PC-3 (cell line): ENCODE measurements around the gene DNM3. TPM values are rescaled to one million over a fixed set of nuclear protein-coding genes. Genes with fewer than 3 reads are reported as not detected.

Source experiments
- ATAC-seq: fragments of 200-7000 bp; cut with Tn5 transposase; 2 replicates; pipeline ENCODE4 v1.9.1; 2020; ENCODE audit warnings: mild to moderate bottlenecking, moderate library complexity
- BruUV-seq: library from RNA; stranded (reverse); fragments of 400-500 nt; replicated peaks from 2 replicates; lab custom pipeline; 2021; lab: Mats Ljungman, UMichigan
- CTCF ChIA-PET: fragments of 300-600 bp; sonication (Branson Sonifier 250); formaldehyde crosslinking; loops from one replicate; lab custom pipeline; 2022; ENCODE audit warnings: antibody characterized with exemption; lab: Charles Lee
- POLR2A ChIA-PET: fragments of 300-600 bp; sonication (Branson Sonifier 250); formaldehyde crosslinking; loops from one replicate; lab custom pipeline; 2022; ENCODE audit warnings: antibody characterized with exemption; ENCODE audit not compliant: unreplicated experiment; lab: Charles Lee
- DNase-seq: peaks from one replicate; pipeline ENCODE4 v3.0.0-alpha.2; 2015
- H2AFZ ChIP-seq: fragments of 300-600 bp; sonication (generic); 2 replicates; pipeline ENCODE4 v1.6.0; 2016; ENCODE audit warnings: antibody characterized with exemption, low read length
- H3F3A ChIP-seq: fragments of 300-600 bp; sonication (generic); one replicate; pipeline ENCODE4 v1.6.0; 2017; ENCODE audit warnings: antibody characterized with exemption, low read length, control low read depth, mild to moderate bottlenecking; ENCODE audit not compliant: unreplicated experiment
- H3K27ac ChIP-seq: fragments of 300-600 bp; sonication (generic); 2 replicates; pipeline ENCODE4 v1.5.1; 2016; ENCODE audit warnings: mild to moderate bottlenecking, low read length
- H3K27me3 ChIP-seq: fragments of 300-600 bp; sonication (generic); 2 replicates; pipeline ENCODE4 v1.6.1; 2016; ENCODE audit warnings: low read length, mixed read lengths
- H3K36me3 ChIP-seq: fragments of 300-600 bp; sonication (generic); 2 replicates; pipeline ENCODE4 v1.6.1; 2016; ENCODE audit warnings: low read depth, mixed run types, low read length, mixed read lengths
- H3K4me1 ChIP-seq: fragments of 300-600 bp; sonication (generic); 2 replicates; pipeline ENCODE4 v1.5.1; 2016; ENCODE audit warnings: low read length; ENCODE audit not compliant: insufficient read depth
- H3K4me2 ChIP-seq: fragments of 300-600 bp; sonication (generic); 2 replicates; pipeline ENCODE4 v1.6.0; 2016; ENCODE audit warnings: low read length
- H3K4me3 ChIP-seq: fragments of 300-600 bp; sonication (generic); 2 replicates; pipeline ENCODE4 v1.5.1; 2016; ENCODE audit warnings: mild to moderate bottlenecking, low read length, mixed read lengths
- H3K79me2 ChIP-seq: fragments of 300-600 bp; sonication (generic); 2 replicates; pipeline ENCODE4 v1.6.1; 2017; ENCODE audit warnings: low read length, mixed read lengths
- H3K9ac ChIP-seq: fragments of 300-600 bp; sonication (generic); 2 replicates; pipeline ENCODE4 v1.6.0; 2016; ENCODE audit warnings: mild to moderate bottlenecking, low read length
- H3K9me2 ChIP-seq: fragments of 300-600 bp; sonication (generic); replicated peaks from 2 replicates; pipeline ENCODE4 v1.6.1; 2016; ENCODE audit warnings: mixed run types, low read length, mixed read lengths
- H3K9me3 ChIP-seq: fragments of 300-600 bp; sonication (generic); 2 replicates; pipeline ENCODE4 v1.6.1; 2016; ENCODE audit warnings: low read length, mixed read lengths
- H4K20me1 ChIP-seq: fragments of 300-600 bp; sonication (generic); 2 replicates; pipeline ENCODE4 v1.6.1; 2016; ENCODE audit warnings: low read length, mixed read lengths
- EZH2 ChIP-seq: fragments of 300-600 bp; sonication (generic); IDR thresholded peaks from one replicate; pipeline ENCODE4 v1.6.1; 2017; ENCODE audit warnings: antibody characterized with exemption, mild to moderate bottlenecking, low read length; ENCODE audit not compliant: unreplicated experiment
- EZH2phosphoT487 ChIP-seq: fragments of 300-600 bp; sonication (generic); IDR thresholded peaks from 2 replicates; pipeline ENCODE4 v1.6.1; 2018; ENCODE audit warnings: mild to moderate bottlenecking, antibody characterized with exemption, low read length, borderline replicate concordance
- intact Hi-C: fragments of 100-400 bp; cut with micrococcal nuclease; formaldehyde crosslinking; loops from 2 replicates; pipeline ENCODE4 v1.9.0; 2023
- total RNA-seq: library from RNA; depleted of rRNA; stranded (reverse); fragments of >200 nt; gene quantifications from 2 replicates; pipeline ENCODE4 v1.2.3, GENCODE V29; 2014
- TF ChIP-seq, protein P1 (sequence below): fragments of 300-600 bp; sonication (generic); conservative IDR thresholded peaks from 2 replicates; pipeline ENCODE4 v1.5.1; 2017; ENCODE audit warnings: antibody characterized with exemption, low read depth, mild to moderate bottlenecking, low read length

The DNM3 gene
- total RNA-seq, 1 experiment from 2014 or later, result 0.98 TPM

- no TSS peak for BruUV-seq
- Histone ChIP-seq H3K27ac (no peak overlapping the region), H3K4me2 (no peak overlapping the region)
Measured at GRCh38 chr1:171835891-171836290, 5.4 kb upstream of the DNM3 start.

GRCh38 chr1:171841931-171842761, 848 bp downstream of the DNM3 start:
- DNase-seq, result no peak
- no TSS peak for BruUV-seq
- Histone ChIP-seq H3K27me3 (peaks cover 77% of the 10 kb centered on the region), H3K9ac (no peak overlapping the region), H3K4me3 (no peak overlapping the region), H3F3A (no peaks in the 10 kb centered on the region), H3K4me2 (no peak overlapping the region), H3K9me2 (no peaks in the 10 kb centered on the region; the same call in 1 of the 2 replicates), H4K20me1 (no peaks in the 10 kb centered on the region), H3K27ac (no peak overlapping the region), H2AFZ (no peak overlapping the region), H3K4me1 (no peaks in the 10 kb centered on the region), H3K79me2 (no peaks in the 10 kb centered on the region), H3K36me3 (no peaks in the 10 kb centered on the region), H3K9me3 (no peaks in the 10 kb centered on the region)
- TF ChIP-seq EZH2, result no peak
- TF ChIP-seq EZH2phosphoT487, result no peak
- TF ChIP-seq, protein P1, sequence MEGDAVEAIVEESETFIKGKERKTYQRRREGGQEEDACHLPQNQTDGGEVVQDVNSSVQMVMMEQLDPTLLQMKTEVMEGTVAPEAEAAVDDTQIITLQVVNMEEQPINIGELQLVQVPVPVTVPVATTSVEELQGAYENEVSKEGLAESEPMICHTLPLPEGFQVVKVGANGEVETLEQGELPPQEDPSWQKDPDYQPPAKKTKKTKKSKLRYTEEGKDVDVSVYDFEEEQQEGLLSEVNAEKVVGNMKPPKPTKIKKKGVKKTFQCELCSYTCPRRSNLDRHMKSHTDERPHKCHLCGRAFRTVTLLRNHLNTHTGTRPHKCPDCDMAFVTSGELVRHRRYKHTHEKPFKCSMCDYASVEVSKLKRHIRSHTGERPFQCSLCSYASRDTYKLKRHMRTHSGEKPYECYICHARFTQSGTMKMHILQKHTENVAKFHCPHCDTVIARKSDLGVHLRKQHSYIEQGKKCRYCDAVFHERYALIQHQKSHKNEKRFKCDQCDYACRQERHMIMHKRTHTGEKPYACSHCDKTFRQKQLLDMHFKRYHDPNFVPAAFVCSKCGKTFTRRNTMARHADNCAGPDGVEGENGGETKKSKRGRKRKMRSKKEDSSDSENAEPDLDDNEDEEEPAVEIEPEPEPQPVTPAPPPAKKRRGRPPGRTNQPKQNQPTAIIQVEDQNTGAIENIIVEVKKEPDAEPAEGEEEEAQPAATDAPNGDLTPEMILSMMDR, result no peak
- no peak for ATAC-seq
- CTCF ChIA-PET, result interaction anchor here (0.6 kb wide), 1 partner anchor 143 kb away, joined by 3 read pairs; no protein-coding TSS in a partner anchor
- POLR2A ChIA-PET, result no interaction called here
- intact Hi-C loops, result no loop called here

More at GRCh38 chr1:171835891-171836290, 5.4 kb upstream of the DNM3 start:
- ATAC-seq (no peak), DNase-seq (no peak)
- Histone ChIP-seq H3K79me2 (no peaks in the 10 kb centered on the region), H2AFZ (no peak overlapping the region), H3F3A (no peaks in the 10 kb centered on the region), H3K4me1 (no peaks in the 10 kb centered on the region), H3K9me2 (no peaks in the 10 kb centered on the region; the same call in 1 of the 2 replicates), H3K9ac (no peak overlapping the region), H3K27me3 (peaks cover 68% of the 10 kb centered on the region), H4K20me1 (no peaks in the 10 kb centered on the region), H3K4me3 (no peak overlapping the region), H3K36me3 (no peaks in the 10 kb centered on the region), H3K9me3 (no peaks in the 10 kb centered on the region)
- TF ChIP-seq EZH2 (no peak), EZH2phosphoT487 (no peak)
- TF ChIP-seq, protein P1, result no peak
- ChIA-PET CTCF (interaction anchor here (0.6 kb wide), 1 partner anchor 120 kb away, joined by 3 read pairs; no protein-coding TSS in a partner anchor), POLR2A (interaction anchor here (0.6 kb wide), 1 partner anchor 135 kb away, joined by 4 read pairs; no protein-coding TSS in a partner anchor)
- intact Hi-C loops, result no loop called here

GRCh38 chr1:171844381-171844780, 3.1 kb downstream of the DNM3 start:
- no peak overlapping the region for H3K4me2 ChIP-seq
- H3K27ac ChIP-seq, result no peak overlapping the region
- ChIA-PET CTCF (interaction anchor here (0.6 kb wide), 1 partner anchor 205 kb away, joined by 3 read pairs; no protein-coding TSS in a partner anchor), POLR2A (no interaction called here)
- no peaks in the 10 kb centered on the region for H3K9me2 ChIP-seq
- no peaks in the 10 kb centered on the region for H3K9me3 ChIP-seq
- H3F3A ChIP-seq, result no peaks in the 10 kb centered on the region
- no peak overlapping the region for H3K4me3 ChIP-seq
- ATAC-seq (peak; percentile 32; the same call in 1 of the 2 replicates), DNase-seq (no peak)
- TF ChIP-seq EZH2phosphoT487, result no peak
- TF ChIP-seq, protein P1, result no peak
- TF ChIP-seq EZH2, result no peak
- no TSS peak for BruUV-seq
- no peak overlapping the region for H2AFZ ChIP-seq
- intact Hi-C loops, result no loop called here
- no peaks in the 10 kb centered on the region for H3K4me1 ChIP-seq
- no peaks in the 10 kb centered on the region for H4K20me1 ChIP-seq
- H3K36me3 ChIP-seq, result no peaks in the 10 kb centered on the region
- H3K27me3 ChIP-seq, result peaks cover 76% of the 10 kb centered on the region
- no peaks in the 10 kb centered on the region for H3K79me2 ChIP-seq
- no peak overlapping the region for H3K9ac ChIP-seq
